Thyroid gland (tissue), 4 donors: ENCODE results near the gene P4HA3. TPM values are rescaled to one million over a fixed set of nuclear protein-coding genes. Genes with fewer than 3 reads are reported as not detected.

Source experiments
- DNase-seq, 2 donors: peaks; one replicate each; pipeline ENCODE4 v3.0.0-alpha.2; 2019
- H3K27ac ChIP-seq, 3 donors: fragments of 200-600 bp; sonication (generic); 1 replicate in 2 of 3; 2 replicates in 1 of 3; pipeline ENCODE4 v1.5.1; 2016 to 2019; ENCODE audit warnings: mild to moderate bottlenecking in 1 of 3, moderate library complexity in 1 of 3
- H3K27me3 ChIP-seq: fragments of 200-600 bp; sonication (generic); one replicate; pipeline ENCODE4 v1.5.1; 2019
- H3K36me3 ChIP-seq, 2 donors: fragments of 200-600 bp; sonication (generic); one replicate each; pipeline ENCODE4 v1.5.1; 2016 to 2019
- H3K4me1 ChIP-seq, 2 donors: fragments of 200-600 bp; sonication (generic); one replicate each; pipeline ENCODE4 v1.5.1; 2017 to 2019
- H3K4me3 ChIP-seq, 3 donors: fragments of 200-600 bp; sonication (generic); replicated peaks in 1 of 3; 1 replicate in 2 of 3; 2 replicates in 1 of 3; pipeline ENCODE4 v1.5.1; 2016; ENCODE audit warnings: mild to moderate bottlenecking in 1 of 3
- H3K9me3 ChIP-seq: fragments of 200-600 bp; sonication (generic); one replicate; pipeline ENCODE4 v1.5.1; 2017
- CTCF ChIP-seq, 6 experiments: fragments of 200-600 bp in 3 of 6; fragments of 450-650 bp in 3 of 6; sonication (generic) in 3 of 6; IDR thresholded peaks; one replicate each; pipeline ENCODE4 v1.5.1; 2016 to 2019; ENCODE audit warnings: antibody characterized with exemption in 6 of 6, mild to moderate bottlenecking in 2 of 6, inconsistent platforms in 1 of 6, moderate library complexity in 1 of 6
- POLR2A ChIP-seq, 2 donors: fragments of 450-650 bp; IDR thresholded peaks; one replicate each; pipeline ENCODE4 v1.6.1; 2017; ENCODE audit warnings: antibody characterized with exemption in 2 of 2, mild to moderate bottlenecking in 2 of 2, moderate library complexity in 1 of 2
- WGBS, 2 donors: methylation state at CpG; one replicate each; pipeline ENCODE4 v1.1.5; 2017; 5-methylcytosine and 5-hydroxymethylcytosine counted together
- intact Hi-C: fragments of 100-400 bp; cut with DNase I; formaldehyde crosslinking; loops from one replicate; pipeline ENCODE4 v1.15.1; 2023
- small RNA-seq: library from RNA; depleted of rRNA; stranded (forward); fragments of <200 nt; gene quantifications from one replicate; pipeline ENCODE3, GENCODE V24; 2016
- total RNA-seq, 4 donors: library from RNA; depleted of rRNA; stranded (reverse); fragments of >200 nt; gene quantifications; one replicate each; pipeline ENCODE4 v1.2.3, GENCODE V29; 2016

P4HA3 gene
- total RNA-seq, 4 donors from 2014 or later, result 1.6 to 4.3 (median 2.7) TPM

GRCh38 chr11:74221816-74222215 lies 89.6 kb downstream of the P4HA3 start:
- intact Hi-C loops, result no loop called here
- DNase-seq, result no peak
- no peaks in the 10 kb centered on the region for H3K9me3 ChIP-seq
- H3K27ac ChIP-seq, result no peak overlapping the region
- TF ChIP-seq POLR2A (IDR thresholded peaks at IDR 0.05) (no peak), CTCF (IDR thresholded peaks at IDR 0.05) (no peak)
- H3K27me3 ChIP-seq, result no peaks in the 10 kb centered on the region
- H3K4me3 ChIP-seq, result no peak overlapping the region
- 79 to 86% methylated on average over 1 of the region's 1 CpG for WGBS, 2 donors
- H3K4me1 ChIP-seq, result peaks cover 25 to 26% of the 10 kb centered on the region in 2 donors
- H3K36me3 ChIP-seq, result no peaks in the 10 kb centered on the region

GRCh38 chr11:74220376-74220775 lies 91.1 kb downstream of the P4HA3 start:
- 96 to 100% methylated on average over 1 of the region's 1 CpG for WGBS, 2 donors
- no peak for DNase-seq

More at GRCh38 chr11:74220376-74220775, 91.1 kb downstream of the P4HA3 start:
- Histone ChIP-seq H3K36me3 (no peaks in the 10 kb centered on the region), H3K27me3 (no peaks in the 10 kb centered on the region), H3K4me1 (peaks cover 13 to 16% of the 10 kb centered on the region in 2 donors), H3K27ac (peak overlapping the region; percentile 40 to 73 (median 62)), H3K4me3 (no peak overlapping the region), H3K9me3 (no peaks in the 10 kb centered on the region)
- TF ChIP-seq CTCF (IDR thresholded peaks at IDR 0.05) (no peak), POLR2A (IDR thresholded peaks at IDR 0.05) (no peak)
- intact Hi-C loops, result no loop called here

Small RNA genes lying within 50 kb of the gene (small RNA-seq; reads per million reads assigned to genes)
- gene RF00409, result not detected

Other genes with a start within 250 kb of the P4HA3 start
- 10 to 100 TPM; 37.8 to 85.8 (median 40.7) TPM for gene C2CD3, start 140.6 kb downstream of the P4HA3 start, total RNA-seq
- gene PPME1, start 140.4 kb downstream of the P4HA3 start, total RNA-seq, result 10 to 100 TPM; 32.3 to 55.3 (median 38.8) TPM
- gene PGM2L1, start 86.8 kb upstream of the P4HA3 start, total RNA-seq, result 10 to 100 TPM in 1 of 4 donors, 1 to 10 TPM in 3; 5.0 to 11.4 (median 5.6) TPM
- 1 to 10 TPM; 3.9 to 7.9 (median 5.7) TPM for gene KCNE3, start 155.9 kb upstream of the P4HA3 start, total RNA-seq
- gene LIPT2, start 182.1 kb upstream of the P4HA3 start, total RNA-seq, result 10 to 100 TPM; 13.8 to 25.8 (median 16.3) TPM